K562 (cell line): Measurements from ENCODE around the gene SLC25A42. TPM values are rescaled to one million over a fixed set of nuclear protein-coding genes. Genes with fewer than 3 reads are reported as not detected.
A peak's percentile ranks its signal among the peaks of the same experiment; 100 is the strongest.

Experiments used
- ESRRA ChIP-seq: fragments of 450-650 bp; IDR thresholded peaks from 2 replicates; pipeline ENCODE4 v1.6.1; 2014; ENCODE audit warnings: low read depth, mild to moderate bottlenecking, moderate library complexity, borderline replicate concordance
- GABPA ChIP-seq: fragments of 200-800 bp; sonication (Bioruptor generic); conservative IDR thresholded peaks from 2 replicates; pipeline ENCODE4 v1.6.1; 2016; ENCODE audit warnings: low read depth, missing genetic modification characterization, missing compliant biosample characterization
- GABPB1 ChIP-seq: sonication (generic); formaldehyde crosslinking; IDR thresholded peaks from 2 replicates; pipeline ENCODE4 v1.8.0; 2022; ENCODE audit warnings: mild to moderate bottlenecking, missing genetic modification reagents
- HOXB6 ChIP-seq: fragments of 250-450 bp; sonication (Bioruptor Pico); IDR thresholded peaks from 2 replicates; pipeline ENCODE4 v1.5.1; 2022; ENCODE audit warnings: mild to moderate bottlenecking, borderline replicate concordance
- MED1 ChIP-seq: sonication (generic); formaldehyde crosslinking; IDR thresholded peaks from 2 replicates; pipeline ENCODE4 v1.8.1; 2023; ENCODE audit warnings: missing genetic modification reagents, borderline replicate concordance
- MTA3 ChIP-seq: fragments of 450-650 bp; formaldehyde crosslinking; IDR thresholded peaks from 2 replicates; pipeline ENCODE4 v1.6.1; 2017; ENCODE audit warnings: mild to moderate bottlenecking, borderline replicate concordance
- SMARCE1 ChIP-seq: fragments of 450-650 bp; IDR thresholded peaks from 2 replicates; pipeline ENCODE4 v1.7.1; 2016; ENCODE audit warnings: mild to moderate bottlenecking
- STAT5A ChIP-seq: IDR thresholded peaks from 2 replicates; pipeline ENCODE4 v1.6.1; 2012; ENCODE audit warnings: low read length, inconsistent platforms, borderline replicate concordance
- TCF3 ChIP-seq: sonication (generic); formaldehyde crosslinking; IDR thresholded peaks from 2 replicates; pipeline ENCODE4 v1.4.0; 2020; ENCODE audit warnings: mild to moderate bottlenecking, missing genetic modification reagents
- TEAD2 ChIP-seq: fragments of 450-650 bp; IDR thresholded peaks from 2 replicates; pipeline ENCODE4 v1.6.1; 2016; ENCODE audit warnings: missing genetic modification characterization, control low read depth, missing compliant biosample characterization
- TSC22D4 ChIP-seq: fragments of 450-650 bp; IDR thresholded peaks from 2 replicates; pipeline ENCODE4 v1.6.1; 2016; ENCODE audit warnings: missing genetic modification characterization, missing biosample characterization, control low read depth
- ZBTB12 ChIP-seq: fragments of 250-450 bp; sonication (Bioruptor Pico); IDR thresholded peaks from 2 replicates; pipeline ENCODE4 v1.4.0; 2020
- ZBTB17 ChIP-seq: fragments of 450-650 bp; formaldehyde crosslinking; IDR thresholded peaks from 2 replicates; pipeline ENCODE4 v1.4.0; 2020; ENCODE audit warnings: mild to moderate bottlenecking
- ZFX ChIP-seq: sonication (generic); formaldehyde crosslinking; IDR thresholded peaks from 2 replicates; pipeline ENCODE4 v1.8.0; 2022; ENCODE audit warnings: mild to moderate bottlenecking, missing genetic modification reagents, moderate library complexity
- ZNF280B ChIP-seq: fragments of 250-450 bp; sonication (Bioruptor Pico); IDR thresholded peaks from 2 replicates; pipeline ENCODE4 v1.5.1; 2021; ENCODE audit warnings: mild to moderate bottlenecking
- polyA plus RNA-seq, 8 experiments: library from polyadenylated mRNA; depleted of rRNA in 4 of 8; stranded (reverse) in 5 of 8; unstranded in 3 of 8; fragments of >200 nt; fragmentation: Nextera tagmentation in 2 of 8; fragmentation: Illumina TruSeq in 1 of 8; extraction: Ambion mirVana in 2 of 8; extraction: Trizol in 1 of 8; gene quantifications; 2 replicates each; pipeline versions ENCODE4 v1.2.1 to v1.2.3, GENCODE V29; 2011 to 2014; ENCODE audit warnings: inconsistent platforms in 1 of 8, missing spikeins in 1 of 8
- total RNA-seq, 7 experiments: library from RNA; depleted of rRNA in 6 of 7; stranded (reverse); fragments of >200 nt in 6 of 7; fragmentation: Illumina TruSeq in 2 of 7; extraction: Trizol in 2 of 7; gene quantifications; 2 replicates each; pipeline versions ENCODE4 v1.2.1 to v1.2.3, GENCODE V29; 2011 to 2021; ENCODE audit warnings: low replicate concordance in 1 of 7
- TF ChIP-seq, protein P1 (sequence below): fragments of 250-450 bp; sonication (Bioruptor Pico); IDR thresholded peaks from 2 replicates; pipeline ENCODE4 v1.5.0; 2020; ENCODE audit warnings: mild to moderate bottlenecking, borderline replicate concordance
- TF ChIP-seq, protein P2 (sequence below): fragments of 250-450 bp; sonication (Bioruptor Pico); IDR thresholded peaks from 2 replicates; pipeline ENCODE4 v1.5.0; 2021; ENCODE audit warnings: mild to moderate bottlenecking, borderline replicate concordance
- TF ChIP-seq, protein P3 (sequence below), 3 experiments: IDR thresholded peaks in 2 of 3; conservative IDR thresholded peaks in 1 of 3; 2 replicates each; pipeline ENCODE4 v1.5.1; 2011 to 2012; ENCODE audit warnings: low read length in 3 of 3, mild to moderate bottlenecking in 3 of 3, control low read depth in 2 of 3, improper control_type of control experiment in 1 of 3, inconsistent platforms in 1 of 3, low read depth in 1 of 3, mixed read lengths in 1 of 3, moderate library complexity in 1 of 3; ENCODE audit not compliant: insufficient read depth in 2 of 3

Gene SLC25A42
- total and polyA plus RNA-seq, 9 of the 15 experiments (the other 6 are each of a cell fraction or from before 2014, with no cell fraction given), result 0.59 to 32.2 (median 14.1) TPM

GRCh38 chr19:19063183-19064097, at the start of gene SLC25A42 (continued):
- TF ChIP-seq ZBTB17 (peak; percentile 36; the same call in 1 of the 2 replicates), TSC22D4 (tag) (no peak), STAT5A (no peak), GABPA (peak; percentile 61), GABPB1 (no peak), ZNF280B (CRISPR knock-in tag) (no peak), HOXB6 (no peak), MTA3 (peak; percentile 81; the same call in 1 of the 2 replicates), TEAD2 (tag) (no peak), ESRRA (no peak; the same call in 1 of the 2 replicates), MED1 (CRISPR knock-in tag) (no peak), TCF3 (CRISPR knock-in tag) (no peak), ZBTB12 (CRISPR knock-in tag) (no peak), SMARCE1 (no peak), ZFX (CRISPR knock-in tag) (peak; percentile 34; the same call in 1 of the 2 replicates)
- TF ChIP-seq, protein P1, sequence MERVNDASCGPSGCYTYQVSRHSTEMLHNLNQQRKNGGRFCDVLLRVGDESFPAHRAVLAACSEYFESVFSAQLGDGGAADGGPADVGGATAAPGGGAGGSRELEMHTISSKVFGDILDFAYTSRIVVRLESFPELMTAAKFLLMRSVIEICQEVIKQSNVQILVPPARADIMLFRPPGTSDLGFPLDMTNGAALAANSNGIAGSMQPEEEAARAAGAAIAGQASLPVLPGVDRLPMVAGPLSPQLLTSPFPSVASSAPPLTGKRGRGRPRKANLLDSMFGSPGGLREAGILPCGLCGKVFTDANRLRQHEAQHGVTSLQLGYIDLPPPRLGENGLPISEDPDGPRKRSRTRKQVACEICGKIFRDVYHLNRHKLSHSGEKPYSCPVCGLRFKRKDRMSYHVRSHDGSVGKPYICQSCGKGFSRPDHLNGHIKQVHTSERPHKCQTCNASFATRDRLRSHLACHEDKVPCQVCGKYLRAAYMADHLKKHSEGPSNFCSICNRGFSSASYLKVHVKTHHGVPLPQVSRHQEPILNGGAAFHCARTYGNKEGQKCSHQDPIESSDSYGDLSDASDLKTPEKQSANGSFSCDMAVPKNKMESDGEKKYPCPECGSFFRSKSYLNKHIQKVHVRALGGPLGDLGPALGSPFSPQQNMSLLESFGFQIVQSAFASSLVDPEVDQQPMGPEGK, result no peak
- TF ChIP-seq, protein P2, sequence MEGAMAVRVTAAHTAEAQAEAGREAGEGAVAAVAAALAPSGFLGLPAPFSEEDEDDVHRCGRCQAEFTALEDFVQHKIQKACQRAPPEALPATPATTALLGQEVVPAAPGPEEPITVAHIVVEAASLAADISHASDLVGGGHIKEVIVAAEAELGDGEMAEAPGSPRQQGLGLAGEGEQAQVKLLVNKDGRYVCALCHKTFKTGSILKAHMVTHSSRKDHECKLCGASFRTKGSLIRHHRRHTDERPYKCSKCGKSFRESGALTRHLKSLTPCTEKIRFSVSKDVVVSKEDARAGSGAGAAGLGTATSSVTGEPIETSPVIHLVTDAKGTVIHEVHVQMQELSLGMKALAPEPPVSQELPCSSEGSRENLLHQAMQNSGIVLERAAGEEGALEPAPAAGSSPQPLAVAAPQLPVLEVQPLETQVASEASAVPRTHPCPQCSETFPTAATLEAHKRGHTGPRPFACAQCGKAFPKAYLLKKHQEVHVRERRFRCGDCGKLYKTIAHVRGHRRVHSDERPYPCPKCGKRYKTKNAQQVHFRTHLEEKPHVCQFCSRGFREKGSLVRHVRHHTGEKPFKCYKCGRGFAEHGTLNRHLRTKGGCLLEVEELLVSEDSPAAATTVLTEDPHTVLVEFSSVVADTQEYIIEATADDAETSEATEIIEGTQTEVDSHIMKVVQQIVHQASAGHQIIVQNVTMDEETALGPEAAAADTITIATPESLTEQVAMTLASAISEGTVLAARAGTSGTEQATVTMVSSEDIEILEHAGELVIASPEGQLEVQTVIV (CRISPR knock-in tag), result no peak
- TF ChIP-seq, protein P3, sequence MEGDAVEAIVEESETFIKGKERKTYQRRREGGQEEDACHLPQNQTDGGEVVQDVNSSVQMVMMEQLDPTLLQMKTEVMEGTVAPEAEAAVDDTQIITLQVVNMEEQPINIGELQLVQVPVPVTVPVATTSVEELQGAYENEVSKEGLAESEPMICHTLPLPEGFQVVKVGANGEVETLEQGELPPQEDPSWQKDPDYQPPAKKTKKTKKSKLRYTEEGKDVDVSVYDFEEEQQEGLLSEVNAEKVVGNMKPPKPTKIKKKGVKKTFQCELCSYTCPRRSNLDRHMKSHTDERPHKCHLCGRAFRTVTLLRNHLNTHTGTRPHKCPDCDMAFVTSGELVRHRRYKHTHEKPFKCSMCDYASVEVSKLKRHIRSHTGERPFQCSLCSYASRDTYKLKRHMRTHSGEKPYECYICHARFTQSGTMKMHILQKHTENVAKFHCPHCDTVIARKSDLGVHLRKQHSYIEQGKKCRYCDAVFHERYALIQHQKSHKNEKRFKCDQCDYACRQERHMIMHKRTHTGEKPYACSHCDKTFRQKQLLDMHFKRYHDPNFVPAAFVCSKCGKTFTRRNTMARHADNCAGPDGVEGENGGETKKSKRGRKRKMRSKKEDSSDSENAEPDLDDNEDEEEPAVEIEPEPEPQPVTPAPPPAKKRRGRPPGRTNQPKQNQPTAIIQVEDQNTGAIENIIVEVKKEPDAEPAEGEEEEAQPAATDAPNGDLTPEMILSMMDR (IDR thresholded peaks at IDR 0.05 in 2 of 3, conservative IDR thresholded peaks at IDR 0.05 in 1 of 3; ENCODE audit: insufficient read depth in 2 of 3, low read depth in 1 of 3, low read length in 3 of 3), result no peak
